HG02943 (cell line): ENCODE data around the gene ZNF681.
"Not testable (repeated sequence)": the region's sequence is repeated elsewhere in the genome, so short reads cannot be mapped to it uniquely, and the experiment has no call there.

Experiments
- ATAC-seq: cut with Tn5 transposase; IDR thresholded peaks from one replicate; pipeline ENCODE4 v1.9.1; 2021; ENCODE audit warnings: mild to moderate bottlenecking, low read depth, moderate library complexity; ENCODE audit not compliant: unreplicated experiment

Gene ZNF681

GRCh38 chr19:23758187-23759074, at the start of gene ZNF681:
Gene ZNF681 (minus strand): TSS chr19:23758891. CDS start chr19:23758749, 142 bp downstream.
- peak; percentile 84 for ATAC-seq

- ATAC-seq = no peak
These were observed 46.0 kb upstream of the ZNF681 start for GRCh38 chr19:23804676-23805075.

- no peak for ATAC-seq
These were observed 43.6 kb upstream of the ZNF681 start for GRCh38 chr19:23802290-23802689.

GRCh38 chr19:23801803-23802202, 43.1 kb upstream of the ZNF681 start:
- no peak for ATAC-seq

GRCh38 chr19:23800868-23801267, 42.2 kb upstream of the ZNF681 start:
- ATAC-seq = no peak

GRCh38 chr19:23800271-23800670, 41.6 kb upstream of the ZNF681 start:
- ATAC-seq = no peak

- no peak for ATAC-seq
These were observed 40.6 kb upstream of the ZNF681 start for GRCh38 chr19:23799321-23799720.

- no peak for ATAC-seq
These were observed 36.8 kb upstream of the ZNF681 start for GRCh38 chr19:23795462-23795861.

GRCh38 chr19:23792784-23793183, 34.1 kb upstream of the ZNF681 start:
- ATAC-seq = no peak

GRCh38 chr19:23790641-23791488, 32.2 kb upstream of the ZNF681 start:
- no peak for ATAC-seq

GRCh38 chr19:23789246-23789645, 30.6 kb upstream of the ZNF681 start:
- no peak for ATAC-seq

GRCh38 chr19:23788411-23788810, 29.7 kb upstream of the ZNF681 start:
- ATAC-seq = no peak

- ATAC-seq = no peak
These were observed 28.4 kb upstream of the ZNF681 start for GRCh38 chr19:23787106-23787505.

GRCh38 chr19:23785982-23786381, 27.3 kb upstream of the ZNF681 start:
- no peak for ATAC-seq

- no peak for ATAC-seq
These were observed 25.6 kb upstream of the ZNF681 start for GRCh38 chr19:23784274-23784673.

- no peak for ATAC-seq
These were observed 24.9 kb upstream of the ZNF681 start for GRCh38 chr19:23783636-23784035.

GRCh38 chr19:23779645-23780044, 21.0 kb upstream of the ZNF681 start:
- no peak for ATAC-seq

- no peak for ATAC-seq
These were observed 19.9 kb upstream of the ZNF681 start for GRCh38 chr19:23778566-23778965.

- not testable (repeated sequence) for ATAC-seq
These were observed 19.3 kb upstream of the ZNF681 start for GRCh38 chr19:23778036-23778435.

GRCh38 chr19:23777216-23777615, 18.5 kb upstream of the ZNF681 start:
- ATAC-seq = no peak

- no peak for ATAC-seq
These were observed 18.0 kb upstream of the ZNF681 start for GRCh38 chr19:23776507-23777205.
